ENCODE measurements around the gene KCND3. TPM values are rescaled to one million over a fixed set of nuclear protein-coding genes. Genes with fewer than 3 reads are reported as not detected.

The KCND3 gene
- total and polyA plus RNA-seq, 8 donors, result 0.87 to 15.8 (median 4.5) TPM

- H3K27ac ChIP-seq, result peak overlapping the region in 2 of 5 donors; percentile 36 to 49
- peaks cover 0 to 13% (median 0%) of the 10 kb centered on the region in 3 donors for H3K27me3 ChIP-seq
- WGBS, 5 donors, result 69 to 81% (median 77%) methylated on average over 2 of the region's 2 CpGs
- TF ChIP-seq POLR2A (IDR thresholded peaks at IDR 0.05) (no peak), POLR2AphosphoS5 (IDR thresholded peaks at IDR 0.05) (peak in 2 of 3 donors; percentile 20 to 36), EP300 (IDR thresholded peaks at IDR 0.05) (no peak)
- TF ChIP-seq, protein P1, sequence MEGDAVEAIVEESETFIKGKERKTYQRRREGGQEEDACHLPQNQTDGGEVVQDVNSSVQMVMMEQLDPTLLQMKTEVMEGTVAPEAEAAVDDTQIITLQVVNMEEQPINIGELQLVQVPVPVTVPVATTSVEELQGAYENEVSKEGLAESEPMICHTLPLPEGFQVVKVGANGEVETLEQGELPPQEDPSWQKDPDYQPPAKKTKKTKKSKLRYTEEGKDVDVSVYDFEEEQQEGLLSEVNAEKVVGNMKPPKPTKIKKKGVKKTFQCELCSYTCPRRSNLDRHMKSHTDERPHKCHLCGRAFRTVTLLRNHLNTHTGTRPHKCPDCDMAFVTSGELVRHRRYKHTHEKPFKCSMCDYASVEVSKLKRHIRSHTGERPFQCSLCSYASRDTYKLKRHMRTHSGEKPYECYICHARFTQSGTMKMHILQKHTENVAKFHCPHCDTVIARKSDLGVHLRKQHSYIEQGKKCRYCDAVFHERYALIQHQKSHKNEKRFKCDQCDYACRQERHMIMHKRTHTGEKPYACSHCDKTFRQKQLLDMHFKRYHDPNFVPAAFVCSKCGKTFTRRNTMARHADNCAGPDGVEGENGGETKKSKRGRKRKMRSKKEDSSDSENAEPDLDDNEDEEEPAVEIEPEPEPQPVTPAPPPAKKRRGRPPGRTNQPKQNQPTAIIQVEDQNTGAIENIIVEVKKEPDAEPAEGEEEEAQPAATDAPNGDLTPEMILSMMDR (IDR thresholded peaks at IDR 0.05), result peak in 2 of 7 experiments; percentile 11 to 12
- peaks cover 0 to 10% (median 7%) of the 10 kb centered on the region in 4 donors for H3K4me1 ChIP-seq
- DNase-seq, result no peak
- no peak overlapping the region for H3K4me3 ChIP-seq
- no peaks in the 10 kb centered on the region for H3K9me3 ChIP-seq
- intact Hi-C loops (cut with DNase I; ENCODE audit: low total_unique reads), result loop anchor here (10.0 kb wide), 1 partner anchor 195 kb away; the partner anchor contains the start of gene KCND3
- H3K36me3 ChIP-seq, result peaks cover 0 to 4% (median 0%) of the 10 kb centered on the region in 4 donors
Measured at GRCh38 chr1:111789666-111790316, 199.7 kb downstream of the KCND3 start.

- Histone ChIP-seq H3K36me3 (peaks cover 0 to 4% (median 0%) of the 10 kb centered on the region in 4 donors), H3K4me1 (peaks cover 0 to 10% (median 7%) of the 10 kb centered on the region in 4 donors), H3K27ac (peak overlapping the region in 3 of 5 donors; percentile 9 to 49 (median 36)), H3K4me3 (no peak overlapping the region), H3K9me3 (no peaks in the 10 kb centered on the region), H3K27me3 (peaks cover 0 to 8% (median 0%) of the 10 kb centered on the region in 3 donors)
- DNase-seq, result peak in 1 of 2 donors; percentile 23
- intact Hi-C loops (cut with DNase I; ENCODE audit: low total_unique reads), result no loop called here
- 43 to 67% (median 61%) methylated on average over 5 of the region's 5 CpGs for WGBS, 5 donors
- TF ChIP-seq POLR2AphosphoS5 (IDR thresholded peaks at IDR 0.05) (no peak), EP300 (IDR thresholded peaks at IDR 0.05) (no peak), POLR2A (IDR thresholded peaks at IDR 0.05) (no peak)
- TF ChIP-seq, protein P1 (IDR thresholded peaks at IDR 0.05), result no peak
Measured at GRCh38 chr1:111789142-111789541, 200.3 kb downstream of the KCND3 start.

- no peak overlapping the region for H3K4me3 ChIP-seq
- DNase-seq, result no peak
- no peaks in the 10 kb centered on the region for H3K9me3 ChIP-seq
- peaks cover 0 to 10% (median 7%) of the 10 kb centered on the region in 4 donors for H3K4me1 ChIP-seq
- peaks cover 0 to 8% (median 0%) of the 10 kb centered on the region in 4 donors for H3K36me3 ChIP-seq
- TF ChIP-seq POLR2AphosphoS5 (IDR thresholded peaks at IDR 0.05), result no peak
- TF ChIP-seq EP300 (IDR thresholded peaks at IDR 0.05), result no peak
- TF ChIP-seq, protein P1 (IDR thresholded peaks at IDR 0.05), result no peak
- no peak for TF ChIP-seq POLR2A (IDR thresholded peaks at IDR 0.05)
- 78 to 87% (median 81%) methylated on average over 9 of the region's 9 CpGs for WGBS, 5 donors
- H3K27me3 ChIP-seq, result no peaks in the 10 kb centered on the region
- intact Hi-C loops (cut with DNase I; ENCODE audit: low total_unique reads), result no loop called here
- H3K27ac ChIP-seq, result no peak overlapping the region
Measured at GRCh38 chr1:111786669-111787207, 202.7 kb downstream of the KCND3 start.

DNA sequence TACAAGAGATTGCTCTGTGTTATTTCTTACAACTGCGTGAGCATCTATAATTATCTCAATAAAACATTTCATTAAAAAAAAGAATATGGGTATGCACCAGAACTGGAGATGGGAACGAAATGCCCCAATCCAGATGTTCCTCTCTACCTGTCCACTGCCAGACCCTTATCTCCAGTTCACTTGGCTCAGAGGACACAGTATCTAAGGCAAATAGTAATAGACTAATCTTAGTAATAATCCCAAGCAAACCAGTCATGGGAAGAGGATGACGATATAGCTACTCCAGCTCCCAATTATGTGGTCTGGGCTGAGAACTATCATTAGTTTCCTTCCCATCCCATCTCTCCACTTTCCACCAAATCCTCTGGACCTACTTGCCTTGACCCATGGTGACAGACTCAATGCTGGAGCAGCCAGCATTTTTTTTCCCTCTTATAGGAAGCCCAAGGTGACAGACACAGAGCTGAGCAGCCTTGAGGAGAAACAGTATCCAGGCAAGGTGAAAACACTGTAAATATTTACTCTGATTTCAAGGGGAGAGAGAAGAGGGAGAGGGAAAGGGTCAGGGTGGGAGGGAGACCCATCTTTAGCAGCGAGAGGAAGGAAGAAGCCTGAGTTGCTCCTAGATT, 205.1 kb downstream of the KCND3 start:
- no peaks in the 10 kb centered on the region for H3K27me3 ChIP-seq
- TF ChIP-seq POLR2AphosphoS5 (IDR thresholded peaks at IDR 0.05), result no peak
- TF ChIP-seq, protein P1 (IDR thresholded peaks at IDR 0.05), result no peak
- TF ChIP-seq POLR2A (IDR thresholded peaks at IDR 0.05), result no peak
- no peak for TF ChIP-seq EP300 (IDR thresholded peaks at IDR 0.05)
- intact Hi-C loops (cut with DNase I; ENCODE audit: low total_unique reads), result no loop called here
- H3K4me3 ChIP-seq, result no peak overlapping the region
- DNase-seq, result no peak
- peaks cover 0 to 14% (median 0%) of the 10 kb centered on the region in 4 donors for H3K36me3 ChIP-seq
- H3K9me3 ChIP-seq, result no peaks in the 10 kb centered on the region
- no peak overlapping the region for H3K27ac ChIP-seq
- WGBS, 5 donors, result 57 to 71% (median 69%) methylated on average over 4 of the region's 4 CpGs
- H3K4me1 ChIP-seq, result peaks cover 0 to 7% (median 5%) of the 10 kb centered on the region in 4 donors
